Measurements from ENCODE around the gene RBBP8NL.

The RBBP8NL gene

DNA sequence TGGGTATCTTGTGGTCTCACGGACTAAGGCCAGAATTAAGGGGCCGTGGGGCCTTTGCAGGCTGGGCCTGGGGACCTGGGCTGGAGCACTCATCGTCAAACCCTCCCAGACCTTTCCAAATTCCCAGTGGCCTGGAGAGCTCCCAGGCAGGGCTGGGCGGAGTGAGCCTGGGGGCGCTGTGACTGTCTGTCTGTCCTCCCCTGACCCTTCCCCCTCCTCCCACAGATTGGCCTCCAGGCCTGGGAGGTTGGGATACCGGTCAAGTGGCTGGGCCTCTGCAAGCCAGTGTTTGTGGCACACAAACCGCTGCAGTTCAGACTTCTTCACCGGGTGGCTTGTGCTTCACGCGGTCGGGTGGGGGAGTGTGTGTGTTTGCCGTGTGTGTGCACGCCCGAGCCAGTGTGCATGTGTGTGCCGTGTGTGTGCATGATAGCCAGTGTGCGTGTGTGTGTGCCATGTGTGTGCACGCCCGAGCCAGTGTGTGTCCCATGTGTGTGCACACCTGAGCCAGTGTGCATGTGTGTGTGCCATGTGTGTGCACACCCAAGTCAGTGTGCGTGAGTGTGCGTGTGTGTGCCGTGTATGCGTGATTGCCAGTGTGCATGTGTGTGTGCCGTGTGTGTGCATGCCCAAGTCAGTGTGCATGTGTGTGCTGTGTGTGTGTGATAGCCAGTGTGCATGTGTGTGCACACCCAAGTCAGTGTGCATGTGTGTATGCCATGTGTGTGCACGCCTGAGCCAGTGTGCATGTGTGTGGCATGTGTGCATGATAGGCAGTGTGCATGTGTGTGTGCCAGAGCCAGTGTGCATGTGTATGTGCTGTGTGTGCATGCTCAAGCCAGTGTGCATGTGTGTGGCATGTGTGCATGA lies 6.3 kb downstream of the RBBP8NL start:
- DNase-seq (ENCODE audit: low read depth) = no peak

- DNase-seq (ENCODE audit: low read depth) = no peak
Measured at GRCh38 chr20:62419759-62420158, 7.6 kb downstream of the RBBP8NL start.

DNA sequence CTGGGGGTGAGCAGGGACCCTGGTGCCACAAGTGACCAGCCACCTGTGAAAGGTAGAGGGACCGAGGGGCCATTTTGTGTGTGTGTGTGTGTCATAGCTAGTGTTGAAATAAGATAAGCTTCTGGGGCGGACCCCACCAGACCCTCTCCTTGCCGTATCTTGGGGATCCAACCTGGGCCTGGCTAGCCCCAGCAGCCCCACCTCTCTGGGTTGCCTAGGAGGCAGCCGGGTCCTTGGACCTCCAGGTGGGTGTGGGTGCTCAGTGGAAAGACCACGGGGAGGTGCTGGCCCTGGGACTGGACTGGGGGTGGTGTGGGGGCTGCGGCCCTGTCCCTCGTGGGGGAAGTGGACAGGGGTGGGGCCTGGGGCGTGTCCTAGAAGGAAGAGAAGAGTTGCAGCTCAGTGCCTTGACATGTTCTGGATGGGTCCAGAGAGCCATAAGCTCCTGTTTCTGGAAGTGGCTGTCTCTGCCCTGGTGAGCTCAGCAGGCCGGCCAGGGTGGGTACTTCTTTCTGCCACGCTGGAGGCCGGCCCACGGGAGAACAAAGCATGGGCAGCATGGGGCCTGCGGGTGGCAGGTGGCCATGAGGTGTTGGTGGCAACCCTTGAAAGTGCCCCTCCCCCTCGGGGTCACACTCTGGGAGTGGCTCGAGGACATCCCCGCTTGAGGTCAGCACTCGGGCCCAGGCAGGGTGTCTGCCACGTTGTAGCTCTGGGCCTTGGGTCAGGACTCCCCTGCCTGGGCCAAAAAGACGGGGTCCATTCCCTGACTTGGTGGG lies 8.4 kb downstream of the RBBP8NL start:
- no peak for DNase-seq (ENCODE audit: low read depth)

- no peak for DNase-seq (ENCODE audit: low read depth)
Measured at GRCh38 chr20:62417981-62418708, 9.2 kb downstream of the RBBP8NL start.

GRCh38 chr20:62416651-62417637 lies 10.4 kb downstream of the RBBP8NL start:
- no peak for DNase-seq (ENCODE audit: low read depth)

DNA sequence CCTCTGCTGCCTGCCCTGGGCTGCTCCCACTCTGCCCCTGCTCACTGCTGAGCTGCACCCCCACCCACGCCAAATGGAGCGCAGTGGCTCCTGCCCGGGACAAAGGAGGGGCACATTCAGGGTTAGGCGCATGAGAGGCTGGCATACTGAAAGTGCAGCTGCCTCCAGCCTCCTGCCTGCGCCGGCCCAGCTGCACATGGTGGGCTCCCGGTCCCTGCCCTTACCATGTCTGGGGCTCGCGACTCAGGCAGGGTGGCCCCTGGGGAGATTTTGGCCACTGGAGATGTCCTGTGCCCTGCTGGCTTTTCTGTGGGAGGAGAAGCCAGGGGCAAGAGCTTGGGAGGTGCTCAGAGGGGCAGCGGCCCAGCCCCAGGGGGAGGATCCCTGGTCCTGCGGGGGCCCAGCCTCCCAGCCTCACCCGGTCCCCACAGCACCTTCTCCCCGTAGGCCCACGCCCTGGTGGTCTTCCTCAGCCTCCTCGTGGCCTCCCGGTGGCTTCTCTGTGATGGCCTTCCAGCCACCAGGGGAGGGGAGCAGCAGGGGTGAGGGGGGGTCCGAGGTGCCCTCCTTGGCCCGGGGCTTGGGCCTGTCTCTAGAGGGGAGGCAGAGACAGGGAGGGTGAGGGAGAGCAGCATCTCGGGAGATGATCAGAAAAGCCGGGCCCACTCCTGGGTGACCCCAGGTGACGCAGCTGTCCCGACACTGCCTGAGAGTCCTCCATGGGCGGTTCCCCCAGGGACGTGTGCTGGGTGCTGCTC lies 11.8 kb downstream of the RBBP8NL start:
- no peak for DNase-seq (ENCODE audit: low read depth)

- DNase-seq (ENCODE audit: low read depth) = no peak
Measured at GRCh38 chr20:62413896-62414481, 13.3 kb downstream of the RBBP8NL start.

GRCh38 chr20:62413025-62413570 lies 14.2 kb downstream of the RBBP8NL start:
- DNase-seq (ENCODE audit: low read depth) = no peak

DNA sequence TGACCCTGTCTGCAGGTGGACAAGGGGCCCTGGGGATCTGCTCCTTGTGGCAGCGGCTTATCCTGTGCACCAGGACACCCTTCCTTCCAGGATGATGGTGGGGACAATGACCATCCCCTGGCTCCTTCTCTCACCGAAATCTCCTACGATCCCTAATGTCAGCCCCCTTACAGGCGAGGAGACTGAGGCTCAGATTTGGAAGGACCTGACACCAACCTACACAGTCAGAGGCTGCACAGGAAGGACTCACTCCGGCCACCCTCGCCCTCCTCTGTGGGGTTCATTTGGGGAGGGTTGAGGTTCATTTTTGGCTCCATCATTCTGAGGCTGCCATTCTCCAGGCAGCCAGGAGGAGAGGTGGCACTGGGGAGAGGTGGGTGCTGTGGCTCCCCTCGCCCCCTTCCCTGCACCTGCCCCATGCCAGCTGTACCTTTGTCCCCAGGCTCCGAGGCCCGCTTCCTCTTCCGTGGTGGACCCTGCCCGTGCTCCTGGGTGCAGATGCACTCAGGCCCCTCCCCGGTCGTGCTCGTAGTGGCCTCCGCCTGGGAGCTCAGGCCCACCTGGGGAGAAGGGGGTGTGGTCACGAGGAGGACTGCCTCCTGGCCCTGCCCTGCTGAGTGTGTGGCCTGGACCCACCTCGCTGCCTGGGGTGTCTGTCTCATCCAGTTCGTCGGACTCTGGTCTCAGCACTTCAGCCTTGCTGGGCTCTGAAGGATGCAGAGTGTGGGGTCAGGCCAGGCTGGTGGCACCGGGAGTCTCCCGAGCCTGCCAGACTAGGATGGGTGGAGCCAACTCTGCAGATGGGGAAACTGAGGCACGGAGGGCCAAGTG lies 14.9 kb downstream of the RBBP8NL start:
- no peak for DNase-seq (ENCODE audit: low read depth)

DNA sequence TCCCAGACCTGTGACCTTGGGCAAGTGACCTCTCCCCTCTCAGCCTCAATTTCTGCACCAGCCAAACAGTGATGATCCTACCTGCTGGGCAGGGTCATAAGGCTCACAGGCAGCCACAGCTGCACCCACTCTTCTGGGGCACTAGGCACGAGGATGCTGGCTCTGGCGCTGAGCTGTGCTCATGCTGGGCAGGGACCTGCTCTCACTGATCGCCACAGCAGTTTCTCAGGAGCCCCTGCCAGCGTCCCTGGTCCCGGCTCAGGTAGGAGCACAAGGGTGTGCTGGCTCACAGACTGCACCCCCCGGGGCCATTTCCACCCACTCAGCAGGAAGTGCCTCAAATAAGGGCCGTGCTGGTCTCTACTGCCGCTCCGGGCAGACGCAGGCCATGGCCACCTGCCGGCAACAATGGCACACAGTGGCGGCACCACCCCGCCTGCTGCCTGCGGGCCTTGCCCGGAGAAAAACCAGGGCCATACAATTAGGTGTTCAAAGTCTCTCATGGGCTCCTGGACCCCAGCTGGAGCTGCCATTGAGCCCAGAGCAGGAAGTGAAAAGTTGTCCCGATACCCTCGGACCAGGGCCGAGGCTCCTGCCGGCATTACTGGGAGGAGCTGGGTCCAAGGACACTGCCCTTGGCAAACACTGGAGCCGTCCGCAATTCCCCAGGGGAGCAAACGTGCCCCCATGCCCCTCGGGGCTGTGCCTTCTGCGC lies 15.7 kb downstream of the RBBP8NL start:
- no peak for DNase-seq (ENCODE audit: low read depth)

GRCh38 chr20:62410746-62411478 lies 16.4 kb downstream of the RBBP8NL start:
- DNase-seq (ENCODE audit: low read depth) = no peak

- no peak for DNase-seq (ENCODE audit: low read depth)
Measured at GRCh38 chr20:62409931-62410745, 17.2 kb downstream of the RBBP8NL start.

DNA sequence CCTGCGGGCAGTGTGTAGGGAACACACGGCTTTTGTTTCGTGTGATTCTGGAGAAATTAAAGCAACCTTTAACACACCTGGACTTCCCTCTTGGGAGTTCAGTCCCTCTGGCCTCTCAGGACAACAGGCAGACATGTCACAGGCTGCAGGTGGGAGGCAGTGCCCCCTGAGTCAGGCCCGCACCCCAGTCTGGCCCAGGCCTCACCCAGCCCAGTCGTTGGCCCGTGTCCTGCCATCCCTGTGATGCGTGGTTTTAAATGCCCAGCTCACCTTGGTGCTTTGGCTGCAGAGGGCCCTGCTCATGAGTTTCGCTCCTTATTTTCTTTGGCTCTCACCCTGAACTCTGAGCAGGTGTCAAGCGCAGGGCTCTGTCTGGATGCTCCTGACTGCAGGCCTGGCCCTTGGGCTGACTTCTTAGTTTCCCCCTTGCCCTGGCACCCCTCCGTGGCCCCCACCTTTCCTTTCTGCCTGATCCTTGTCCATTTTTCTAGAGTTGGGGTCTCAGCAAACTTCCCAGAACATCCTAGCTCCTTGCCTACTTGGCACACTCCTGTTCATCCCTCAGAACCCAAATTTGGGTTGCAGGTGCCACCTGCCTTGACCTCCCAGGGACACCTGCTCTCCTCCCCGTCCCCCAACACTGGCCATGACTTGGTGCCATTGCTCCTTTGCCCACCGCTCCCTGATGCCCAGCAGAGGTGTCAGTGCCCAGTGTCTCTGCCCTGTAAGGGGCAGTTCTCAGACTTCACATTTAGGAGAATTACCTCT lies 18.1 kb downstream of the RBBP8NL start:
- no peak for DNase-seq (ENCODE audit: low read depth)

DNA sequence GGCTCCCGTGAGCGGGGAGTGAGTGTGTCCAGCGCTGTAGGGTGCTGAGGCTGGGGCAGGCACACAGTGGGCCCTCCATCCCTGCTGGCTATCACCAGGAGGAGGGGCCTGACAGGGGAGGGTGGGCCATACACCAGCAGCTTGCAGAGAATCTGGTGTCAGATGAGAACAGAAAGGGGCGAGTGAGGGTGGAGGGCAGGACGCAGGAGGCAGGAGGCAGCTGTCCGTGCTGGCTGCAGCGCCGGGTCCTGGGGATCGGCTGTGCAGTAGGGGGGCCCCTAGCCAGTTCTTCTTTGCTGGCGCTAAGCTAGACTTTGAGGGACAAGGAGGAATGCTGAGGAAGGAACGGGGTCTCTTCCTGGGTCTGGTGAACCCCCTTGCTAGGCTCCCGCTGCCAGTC lies 18.7 kb downstream of the RBBP8NL start:
- DNase-seq (ENCODE audit: low read depth) = no peak

DNA sequence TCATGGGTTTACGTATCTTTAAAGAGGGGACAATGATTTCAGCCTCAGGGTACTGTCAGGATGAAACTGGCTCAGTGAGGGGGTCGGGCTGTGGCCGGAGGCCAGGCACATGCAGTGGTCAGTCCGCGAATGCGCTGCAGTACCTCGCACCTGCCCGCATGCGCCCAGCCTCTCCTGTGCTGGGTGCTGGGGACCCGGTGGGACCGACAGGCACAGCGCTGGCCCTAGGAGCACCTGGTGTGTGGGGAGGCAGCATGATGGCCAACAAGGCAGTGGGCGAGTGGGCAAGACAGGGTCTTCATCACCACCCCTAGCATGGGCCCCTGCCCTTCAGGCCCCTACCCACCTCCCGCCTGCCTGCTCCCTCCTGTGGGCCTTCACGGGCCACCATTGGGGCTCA lies 19.3 kb downstream of the RBBP8NL start:
- DNase-seq (ENCODE audit: low read depth) = no peak
